ENCODE data around the gene ALK.

DNA sequence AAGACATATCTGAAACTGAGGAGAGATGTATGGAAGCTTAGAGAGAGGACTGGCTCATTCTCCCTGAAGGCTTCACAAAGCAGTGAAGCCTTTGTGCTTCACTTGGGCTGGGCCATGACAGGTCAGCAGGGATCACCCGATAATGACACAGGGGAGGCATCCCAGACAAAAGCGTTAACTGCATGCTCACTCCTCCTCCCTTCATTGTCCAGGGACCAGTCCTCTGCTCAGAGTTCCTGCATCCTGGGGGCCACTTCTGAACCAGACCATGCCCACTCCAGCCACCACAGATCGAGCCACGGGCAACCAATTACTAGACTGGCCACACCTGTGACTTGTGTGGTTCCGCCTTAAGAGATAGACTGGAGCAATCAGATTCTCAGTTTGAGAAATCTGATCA is 570.1 kb downstream of the ALK start:
- TF ChIP-seq, protein P1, sequence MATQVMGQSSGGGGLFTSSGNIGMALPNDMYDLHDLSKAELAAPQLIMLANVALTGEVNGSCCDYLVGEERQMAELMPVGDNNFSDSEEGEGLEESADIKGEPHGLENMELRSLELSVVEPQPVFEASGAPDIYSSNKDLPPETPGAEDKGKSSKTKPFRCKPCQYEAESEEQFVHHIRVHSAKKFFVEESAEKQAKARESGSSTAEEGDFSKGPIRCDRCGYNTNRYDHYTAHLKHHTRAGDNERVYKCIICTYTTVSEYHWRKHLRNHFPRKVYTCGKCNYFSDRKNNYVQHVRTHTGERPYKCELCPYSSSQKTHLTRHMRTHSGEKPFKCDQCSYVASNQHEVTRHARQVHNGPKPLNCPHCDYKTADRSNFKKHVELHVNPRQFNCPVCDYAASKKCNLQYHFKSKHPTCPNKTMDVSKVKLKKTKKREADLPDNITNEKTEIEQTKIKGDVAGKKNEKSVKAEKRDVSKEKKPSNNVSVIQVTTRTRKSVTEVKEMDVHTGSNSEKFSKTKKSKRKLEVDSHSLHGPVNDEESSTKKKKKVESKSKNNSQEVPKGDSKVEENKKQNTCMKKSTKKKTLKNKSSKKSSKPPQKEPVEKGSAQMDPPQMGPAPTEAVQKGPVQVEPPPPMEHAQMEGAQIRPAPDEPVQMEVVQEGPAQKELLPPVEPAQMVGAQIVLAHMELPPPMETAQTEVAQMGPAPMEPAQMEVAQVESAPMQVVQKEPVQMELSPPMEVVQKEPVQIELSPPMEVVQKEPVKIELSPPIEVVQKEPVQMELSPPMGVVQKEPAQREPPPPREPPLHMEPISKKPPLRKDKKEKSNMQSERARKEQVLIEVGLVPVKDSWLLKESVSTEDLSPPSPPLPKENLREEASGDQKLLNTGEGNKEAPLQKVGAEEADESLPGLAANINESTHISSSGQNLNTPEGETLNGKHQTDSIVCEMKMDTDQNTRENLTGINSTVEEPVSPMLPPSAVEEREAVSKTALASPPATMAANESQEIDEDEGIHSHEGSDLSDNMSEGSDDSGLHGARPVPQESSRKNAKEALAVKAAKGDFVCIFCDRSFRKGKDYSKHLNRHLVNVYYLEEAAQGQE (IDR thresholded peaks at IDR 0.05; ENCODE audit: low read depth): no peak
- TF ChIP-seq CEBPB (IDR thresholded peaks at IDR 0.05) (no peak), EP300 (IDR thresholded peaks at IDR 0.05; ENCODE audit: borderline replicate concordance) (no peak), ZBTB7A (IDR thresholded peaks at IDR 0.05; ENCODE audit: low read depth) (no peak), EGR1 (IDR thresholded peaks at IDR 0.05) (no peak), TAF1 (IDR thresholded peaks at IDR 0.05; ENCODE audit: low read depth) (no peak), RAD21 (IDR thresholded peaks at IDR 0.05; ENCODE audit: low read depth) (no peak), FOXM1 (IDR thresholded peaks at IDR 0.05; ENCODE audit: borderline replicate concordance, low read depth) (no peak), CREB1 (IDR thresholded peaks at IDR 0.05; ENCODE audit: low read depth) (no peak), TCF12 (IDR thresholded peaks at IDR 0.05; ENCODE audit: low read depth) (no peak), NFIC (IDR thresholded peaks at IDR 0.05) (no peak), YY1 (IDR thresholded peaks at IDR 0.05; ENCODE audit: low read depth) (no peak)
- TF ChIP-seq, protein P2, sequence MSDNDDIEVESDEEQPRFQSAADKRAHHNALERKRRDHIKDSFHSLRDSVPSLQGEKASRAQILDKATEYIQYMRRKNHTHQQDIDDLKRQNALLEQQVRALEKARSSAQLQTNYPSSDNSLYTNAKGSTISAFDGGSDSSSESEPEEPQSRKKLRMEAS (IDR thresholded peaks at IDR 0.05): no peak

Measured in Ishikawa (cell line).